ENCODE results near the gene SRP14. TPM values are rescaled to one million over a fixed set of nuclear protein-coding genes. Genes with fewer than 3 reads are reported as not detected.

SRP14 gene
- total and polyA plus RNA-seq, 9 donors = 155 to 451 (median 215) TPM

- peaks cover 2% of the 10 kb centered on the region for H3K36me3 ChIP-seq
Observed at GRCh38 chr15:40032125-40032839, 6.7 kb downstream of the SRP14 start.

GRCh38 chr15:40031300-40031699, 7.7 kb downstream of the SRP14 start:
- WGBS, 3 donors = 87 to 92% (median 89%) methylated on average over 3 of the region's 3 CpGs

More at GRCh38 chr15:40032125-40032839, 6.7 kb downstream of the SRP14 start:
- H3K27ac ChIP-seq = no peak overlapping the region
- H3K9me3 ChIP-seq = no peaks in the 10 kb centered on the region
- intact Hi-C loops (cut with DNase I) = no loop called here
- DNase-seq = no peak
- TF ChIP-seq EP300 (IDR thresholded peaks at IDR 0.05) (no peak), POLR2A (IDR thresholded peaks at IDR 0.05) (no peak), CTCF (IDR thresholded peaks at IDR 0.05) (no peak)
- no peaks in the 10 kb centered on the region for H3K27me3 ChIP-seq
- 59 to 66% (median 62%) methylated on average over 6 of the region's 6 CpGs for WGBS, 3 donors
- H3K4me3 ChIP-seq = no peak overlapping the region
- H3K4me1 ChIP-seq (ENCODE audit: insufficient read depth) = no peaks in the 10 kb centered on the region

GRCh38 chr15:40029979-40030893, 8.7 kb downstream of the SRP14 start:
- no peaks in the 10 kb centered on the region for H3K4me1 ChIP-seq (ENCODE audit: insufficient read depth)
- WGBS, 3 donors = 71 to 77% (median 74%) methylated on average over 7 of the region's 7 CpGs
- H3K36me3 ChIP-seq = peaks cover 2% of the 10 kb centered on the region
- no peak overlapping the region for H3K4me3 ChIP-seq
- H3K27ac ChIP-seq = no peak overlapping the region
- intact Hi-C loops (cut with DNase I) = no loop called here
- DNase-seq = no peak
- H3K27me3 ChIP-seq = no peaks in the 10 kb centered on the region
- H3K9me3 ChIP-seq = no peaks in the 10 kb centered on the region
- TF ChIP-seq CTCF (IDR thresholded peaks at IDR 0.05) (no peak), EP300 (IDR thresholded peaks at IDR 0.05) (no peak), POLR2A (IDR thresholded peaks at IDR 0.05) (no peak)

More at GRCh38 chr15:40031300-40031699, 7.7 kb downstream of the SRP14 start:
- intact Hi-C loops (cut with DNase I) = no loop called here
- no peak for DNase-seq
- H3K4me3 ChIP-seq = no peak overlapping the region
- TF ChIP-seq EP300 (IDR thresholded peaks at IDR 0.05) (no peak), POLR2A (IDR thresholded peaks at IDR 0.05) (no peak), CTCF (IDR thresholded peaks at IDR 0.05) (no peak)
- no peaks in the 10 kb centered on the region for H3K9me3 ChIP-seq
- no peak overlapping the region for H3K27ac ChIP-seq
- H3K36me3 ChIP-seq = peaks cover 2% of the 10 kb centered on the region
- no peaks in the 10 kb centered on the region for H3K4me1 ChIP-seq (ENCODE audit: insufficient read depth)
- no peaks in the 10 kb centered on the region for H3K27me3 ChIP-seq

GRCh38 chr15:40028853-40029252, 10.1 kb downstream of the SRP14 start:
- WGBS, 3 donors = 48 to 60% (median 59%) methylated on average over 3 of the region's 3 CpGs
- no peaks in the 10 kb centered on the region for H3K27me3 ChIP-seq
- TF ChIP-seq CTCF (IDR thresholded peaks at IDR 0.05) (no peak), EP300 (IDR thresholded peaks at IDR 0.05) (no peak), POLR2A (IDR thresholded peaks at IDR 0.05) (no peak)
- H3K4me1 ChIP-seq (ENCODE audit: insufficient read depth) = no peaks in the 10 kb centered on the region
- intact Hi-C loops (cut with DNase I) = no loop called here
- H3K27ac ChIP-seq = no peak overlapping the region
- no peaks in the 10 kb centered on the region for H3K9me3 ChIP-seq
- no peaks in the 10 kb centered on the region for H3K36me3 ChIP-seq
- DNase-seq = no peak
- no peak overlapping the region for H3K4me3 ChIP-seq
